Measurements from ENCODE around the gene ZNF488.

The ZNF488 gene

DNA sequence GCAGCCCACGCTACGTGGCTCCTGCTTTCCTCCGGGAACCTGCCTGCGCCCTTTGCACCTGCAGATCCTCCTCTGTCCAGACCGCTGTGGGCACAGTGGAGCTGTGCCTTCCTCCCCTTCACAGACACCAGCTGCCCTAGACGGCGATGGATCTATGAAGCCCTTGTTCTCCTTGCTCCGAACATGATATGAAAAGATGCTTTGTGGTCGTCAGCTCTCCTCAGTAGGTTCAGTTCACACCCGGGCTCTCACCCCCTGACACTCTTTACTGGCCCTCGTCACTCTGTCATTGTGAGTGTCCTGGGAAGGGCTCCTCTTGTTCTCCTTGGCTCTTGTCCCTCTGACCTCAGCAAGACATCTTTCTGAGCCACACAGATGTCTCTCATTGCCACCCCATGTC is 4.2 kb downstream of the ZNF488 start:
- no peak overlapping the region for H3K4me3 Mint-ChIP-seq
- H3K9me3 Mint-ChIP-seq, result no peaks in the 10 kb centered on the region
- H3K27me3 Mint-ChIP-seq, result peaks cover 43% of the 10 kb centered on the region
- no peaks in the 10 kb centered on the region for H3K36me3 Mint-ChIP-seq
- no peak overlapping the region for H3K27ac Mint-ChIP-seq
- H3K4me1 Mint-ChIP-seq, result peaks cover 13% of the 10 kb centered on the region

DNA sequence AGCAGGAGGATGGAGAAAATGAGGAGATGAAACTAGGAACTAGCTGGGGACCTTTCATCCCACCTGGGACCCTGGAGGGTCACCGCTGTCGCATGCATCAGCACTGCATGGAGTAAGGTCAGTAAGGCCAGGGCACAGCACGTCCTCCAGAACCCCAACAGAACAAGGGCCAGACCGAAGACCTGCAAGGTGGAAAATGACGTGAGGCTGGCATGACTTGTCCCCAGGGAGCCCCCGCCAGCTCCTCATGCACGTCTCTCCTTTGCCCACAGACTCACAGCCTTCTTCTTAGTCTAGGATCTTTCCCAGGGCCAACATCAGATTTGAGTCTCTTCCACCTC is 4.7 kb downstream of the ZNF488 start:
- no peak overlapping the region for H3K4me3 Mint-ChIP-seq
- no peaks in the 10 kb centered on the region for H3K36me3 Mint-ChIP-seq
- H3K27ac Mint-ChIP-seq, result no peak overlapping the region
- H3K4me1 Mint-ChIP-seq, result peaks cover 11% of the 10 kb centered on the region
- no peaks in the 10 kb centered on the region for H3K9me3 Mint-ChIP-seq
- peaks cover 41% of the 10 kb centered on the region for H3K27me3 Mint-ChIP-seq

DNA sequence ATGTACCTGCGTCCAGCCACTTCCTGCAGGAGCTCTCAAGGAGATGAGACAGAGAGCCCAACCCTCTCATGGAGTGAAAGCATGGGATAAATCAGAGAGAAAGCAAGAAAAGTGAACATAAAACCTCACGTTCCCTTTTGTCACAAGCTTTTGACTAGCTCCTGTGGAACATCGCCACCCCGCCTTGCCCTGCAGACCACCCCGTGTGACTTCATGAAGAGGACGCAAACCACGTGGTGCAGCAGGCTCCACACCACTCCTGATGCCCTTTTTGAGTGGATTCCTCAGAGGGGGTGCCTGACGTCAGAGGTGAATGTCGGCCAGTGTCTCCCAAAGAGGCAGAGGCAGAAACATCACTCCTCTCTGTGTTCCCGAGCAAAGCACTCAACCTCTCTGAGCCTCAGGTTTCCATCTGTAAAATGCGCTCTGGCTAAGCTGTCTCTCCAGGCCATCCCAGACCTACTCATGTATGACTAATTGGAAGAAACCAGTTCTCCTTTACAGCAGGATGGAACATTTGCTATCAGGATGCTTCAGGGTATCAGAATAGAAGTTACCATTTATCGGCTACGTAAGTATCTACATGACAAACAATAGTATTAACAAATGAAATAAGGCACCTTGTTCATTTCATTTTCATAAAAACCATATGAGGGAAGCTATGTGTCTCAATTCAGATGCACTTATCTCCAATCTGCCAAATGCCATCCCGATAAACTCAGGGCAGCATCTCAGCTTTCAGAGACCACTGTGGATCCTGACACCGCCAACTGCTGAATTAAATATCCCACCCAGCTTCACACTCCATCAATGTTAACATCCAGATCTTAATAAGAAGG is 5.3 kb downstream of the ZNF488 start:
- H3K27me3 Mint-ChIP-seq, result peaks cover 40% of the 10 kb centered on the region
- no peaks in the 10 kb centered on the region for H3K36me3 Mint-ChIP-seq
- H3K4me3 Mint-ChIP-seq, result no peak overlapping the region
- peaks cover 8% of the 10 kb centered on the region for H3K4me1 Mint-ChIP-seq
- no peak overlapping the region for H3K27ac Mint-ChIP-seq
- H3K9me3 Mint-ChIP-seq, result no peaks in the 10 kb centered on the region

DNA sequence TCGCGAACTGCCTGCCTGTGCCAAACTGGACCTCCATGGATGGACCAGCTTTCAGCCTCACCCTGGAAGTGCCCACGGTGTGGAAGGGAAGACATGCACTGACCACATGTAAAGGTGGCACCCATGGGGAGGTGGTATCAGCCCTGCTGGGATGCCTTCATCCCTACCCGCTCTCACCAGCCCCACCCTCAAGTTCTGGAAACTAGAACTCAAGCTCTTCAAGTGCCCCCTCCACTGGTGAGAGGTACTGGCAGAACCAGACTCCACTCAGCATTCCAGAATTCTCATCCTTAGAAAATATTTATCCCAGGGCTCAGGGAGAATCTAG is 5.9 kb downstream of the ZNF488 start:
- Mint-ChIP-seq H3K4me1 (peaks cover 3% of the 10 kb centered on the region), H3K27me3 (peaks cover 35% of the 10 kb centered on the region), H3K27ac (no peak overlapping the region), H3K36me3 (no peaks in the 10 kb centered on the region), H3K9me3 (no peaks in the 10 kb centered on the region), H3K4me3 (no peak overlapping the region)

DNA sequence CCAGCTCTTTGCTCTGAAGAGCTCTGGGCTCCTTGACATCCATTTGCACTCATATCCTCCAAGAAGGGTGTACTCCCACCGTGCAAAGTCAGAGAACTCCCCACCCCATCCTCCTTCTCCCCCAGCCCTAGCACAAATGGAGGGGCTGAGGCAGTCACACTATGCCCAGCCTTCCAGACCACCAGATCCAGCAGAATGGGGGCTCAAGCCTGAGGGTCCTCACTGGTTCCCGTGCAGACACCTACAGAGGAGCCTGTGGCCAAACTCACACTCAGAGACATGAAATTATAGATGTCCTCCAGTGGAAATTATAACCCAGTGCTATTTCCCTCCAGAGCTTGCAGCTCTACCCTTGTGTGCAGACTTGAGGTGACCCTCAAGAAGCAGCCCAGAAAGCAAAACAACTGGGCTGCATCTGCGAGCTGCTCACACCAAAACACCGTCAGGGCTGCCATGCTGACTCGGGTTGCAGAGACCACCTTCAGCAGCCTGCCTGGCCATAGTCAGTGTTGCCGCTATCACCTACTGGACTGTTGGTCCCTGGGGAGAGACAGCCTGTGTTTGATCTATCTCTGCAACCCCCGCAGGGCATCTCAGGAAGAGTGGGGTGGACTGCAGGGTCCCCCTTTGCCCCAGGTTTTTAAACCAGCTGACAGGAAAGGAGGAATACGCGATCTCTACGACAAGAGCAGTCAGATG is 7.4 kb downstream of the ZNF488 start:
- Mint-ChIP-seq H3K36me3 (no peaks in the 10 kb centered on the region), H3K9me3 (no peaks in the 10 kb centered on the region), H3K4me1 (peaks cover 3% of the 10 kb centered on the region), H3K4me3 (no peak overlapping the region), H3K27me3 (peaks cover 33% of the 10 kb centered on the region), H3K27ac (no peak overlapping the region)

DNA sequence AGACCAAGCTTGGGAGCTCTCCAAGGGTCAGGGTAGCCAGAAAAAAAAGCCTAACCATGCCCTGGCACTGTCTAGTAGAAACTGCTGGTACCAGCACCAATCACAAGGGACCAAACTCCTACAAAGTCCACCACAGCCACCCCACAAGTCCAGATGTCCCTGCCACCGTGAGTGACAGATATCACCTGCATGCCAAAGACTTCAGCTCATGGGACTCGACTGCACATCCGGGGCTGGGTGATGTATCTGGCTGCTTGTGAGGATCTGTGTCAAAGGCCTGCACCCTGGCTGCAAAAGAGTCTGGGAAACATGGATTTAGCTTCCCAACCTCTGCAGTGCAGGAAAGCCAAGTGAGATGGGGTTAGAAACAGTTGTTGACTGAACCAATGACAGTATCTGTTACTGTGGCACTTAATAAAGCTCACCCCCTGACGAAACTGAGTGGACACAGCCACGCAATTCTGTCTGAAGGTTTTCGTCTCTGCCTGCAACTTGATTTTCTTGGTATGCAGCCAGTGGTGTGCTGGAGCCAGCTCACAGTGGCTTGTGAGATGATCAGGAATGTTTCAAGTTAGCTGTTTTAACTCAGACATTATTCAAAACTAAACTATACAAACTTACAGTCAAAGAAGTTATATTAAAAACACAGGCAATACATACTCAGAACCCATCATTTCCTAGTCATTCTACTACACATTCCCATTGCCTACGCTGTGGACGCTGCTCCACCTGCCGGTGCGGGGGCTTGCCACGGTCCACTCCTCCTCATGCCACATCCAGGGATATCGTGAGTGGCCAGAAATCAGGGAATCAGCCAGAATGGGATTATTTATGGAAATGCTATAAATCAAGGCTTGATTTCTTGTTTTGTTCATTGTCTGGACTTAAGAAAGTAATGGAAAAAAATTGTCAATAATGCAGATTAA is 9.2 kb downstream of the ZNF488 start:
- no peaks in the 10 kb centered on the region for H3K36me3 Mint-ChIP-seq
- H3K27me3 Mint-ChIP-seq, result peaks cover 25% of the 10 kb centered on the region
- no peak overlapping the region for H3K27ac Mint-ChIP-seq
- peaks cover 3% of the 10 kb centered on the region for H3K4me1 Mint-ChIP-seq
- no peak overlapping the region for H3K4me3 Mint-ChIP-seq
- no peaks in the 10 kb centered on the region for H3K9me3 Mint-ChIP-seq

DNA sequence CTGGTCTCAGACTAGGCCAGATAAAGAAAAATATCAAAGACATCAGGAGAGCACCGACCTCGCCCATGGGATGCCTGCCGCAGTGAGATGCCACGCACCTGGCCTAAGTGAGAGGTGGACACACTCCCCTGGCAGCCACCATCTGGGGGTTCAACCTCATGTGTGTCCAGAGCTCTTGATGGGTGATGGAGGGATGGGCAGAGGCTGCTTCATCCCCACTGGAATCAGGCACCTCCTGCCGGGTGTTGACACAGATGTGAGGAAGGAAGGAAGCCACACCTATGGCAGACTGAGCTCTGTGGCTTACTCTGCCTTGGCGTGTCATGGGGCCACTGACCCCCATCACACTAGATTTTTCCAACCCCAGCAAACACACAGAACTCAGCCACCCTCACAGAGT is 11.4 kb downstream of the ZNF488 start:
- Mint-ChIP-seq H3K4me3 (no peak overlapping the region), H3K27me3 (peaks cover 19% of the 10 kb centered on the region), H3K27ac (no peak overlapping the region), H3K36me3 (no peaks in the 10 kb centered on the region), H3K4me1 (peaks cover 3% of the 10 kb centered on the region), H3K9me3 (no peaks in the 10 kb centered on the region)

DNA sequence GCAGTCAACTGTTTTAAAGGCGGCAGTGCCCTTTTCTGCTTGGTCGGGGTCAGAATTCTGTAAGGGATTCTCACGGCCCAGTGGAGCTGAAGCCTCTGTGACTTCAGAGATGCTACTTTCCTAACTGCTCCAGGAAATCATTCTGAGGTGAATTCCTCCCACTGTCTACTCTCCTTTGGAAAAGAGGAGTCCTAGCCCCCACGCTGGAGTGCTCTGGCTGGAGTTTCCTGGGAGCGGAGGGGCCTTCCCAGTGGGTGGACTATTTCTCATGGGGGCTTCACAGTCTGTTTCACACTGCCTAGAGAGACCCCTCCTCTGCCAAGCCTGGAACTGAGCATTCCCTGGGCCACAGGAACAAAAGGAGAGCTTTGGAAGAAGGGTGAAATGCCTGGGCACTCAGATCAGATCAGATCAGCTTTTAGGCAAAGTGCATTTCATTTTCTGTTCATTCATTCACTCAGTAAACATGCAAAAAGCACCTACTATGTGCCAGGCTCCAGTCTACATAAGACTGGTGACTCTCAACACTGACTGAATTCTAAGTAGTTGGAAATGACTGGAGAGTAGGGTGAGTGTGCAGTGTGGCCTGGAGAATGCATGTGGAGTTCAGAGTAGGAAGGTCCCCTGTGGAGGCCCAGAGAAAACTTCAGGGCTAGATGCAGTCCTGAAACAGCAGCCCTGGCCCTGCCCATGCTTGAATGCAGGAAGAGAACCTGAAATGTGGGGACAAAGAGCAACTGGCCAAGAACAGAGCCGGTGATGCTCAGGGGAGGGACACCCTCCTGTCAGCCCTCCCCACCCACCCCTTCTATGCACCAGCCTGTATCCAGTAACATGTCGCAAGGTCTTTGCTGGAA is 12.2 kb downstream of the ZNF488 start:
- Mint-ChIP-seq H3K9me3 (no peaks in the 10 kb centered on the region), H3K36me3 (no peaks in the 10 kb centered on the region), H3K27me3 (peaks cover 14% of the 10 kb centered on the region), H3K4me1 (no peaks in the 10 kb centered on the region), H3K4me3 (no peak overlapping the region), H3K27ac (no peak overlapping the region)

DNA sequence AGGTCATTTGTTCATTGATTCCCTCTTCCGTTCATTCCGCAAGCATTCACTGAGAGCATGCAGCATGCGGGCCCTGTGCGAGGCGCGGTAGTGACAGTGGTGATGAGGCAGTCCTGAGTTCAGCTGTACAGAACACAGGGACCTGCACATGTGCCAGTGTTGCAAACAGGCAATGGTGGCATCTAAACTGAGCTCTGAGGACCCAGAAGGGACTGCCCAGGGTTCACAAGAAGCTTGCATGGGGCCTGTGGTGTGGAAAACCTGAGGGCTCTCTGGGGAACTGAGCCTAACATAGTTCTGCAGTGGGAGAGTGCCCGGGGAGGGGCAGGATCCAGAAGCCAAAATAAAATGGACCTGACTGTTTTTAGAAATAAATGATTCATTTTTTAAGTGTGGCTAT is 13.2 kb downstream of the ZNF488 start:
- no peak overlapping the region for H3K27ac Mint-ChIP-seq
- H3K4me3 Mint-ChIP-seq, result no peak overlapping the region
- H3K4me1 Mint-ChIP-seq, result no peaks in the 10 kb centered on the region
- peaks cover 6% of the 10 kb centered on the region for H3K27me3 Mint-ChIP-seq
- H3K36me3 Mint-ChIP-seq, result no peaks in the 10 kb centered on the region
- no peaks in the 10 kb centered on the region for H3K9me3 Mint-ChIP-seq

DNA sequence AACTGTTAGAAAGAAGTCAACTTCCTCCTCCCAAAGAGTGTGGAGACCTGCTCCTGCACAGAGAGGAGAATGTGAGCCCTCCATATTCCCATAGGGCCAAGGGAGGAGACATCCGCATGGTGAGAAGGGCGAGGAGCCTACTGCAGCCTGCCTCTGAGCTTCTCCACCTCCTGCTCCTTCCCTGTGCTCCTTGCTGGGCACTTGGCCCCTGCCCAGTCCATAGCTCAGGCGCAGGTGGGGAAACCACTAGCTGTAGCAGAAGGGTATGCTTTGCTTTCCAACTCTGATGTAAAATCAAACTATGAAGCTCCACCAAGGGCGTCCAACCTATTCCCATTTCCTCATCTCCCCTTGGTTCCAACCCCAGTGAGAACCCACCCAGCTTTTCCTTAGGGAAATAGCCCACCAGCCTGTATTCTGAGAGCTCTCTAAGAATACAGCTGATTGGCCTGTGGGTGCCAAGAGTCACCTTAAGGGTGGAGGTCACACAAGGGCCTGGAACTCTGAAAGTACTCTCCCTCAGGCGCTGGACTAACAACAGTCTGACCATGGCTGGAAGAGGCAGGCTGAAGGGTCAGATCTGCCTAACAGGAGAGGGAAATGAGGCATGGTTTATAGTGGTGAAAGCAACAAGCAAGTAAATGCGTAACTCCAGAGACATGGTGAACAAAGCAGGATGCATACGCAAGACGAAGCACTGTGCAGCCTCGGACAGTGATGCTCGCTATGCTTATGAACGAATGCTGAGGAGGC is 13.9 kb downstream of the ZNF488 start:
- Mint-ChIP-seq H3K27ac (no peak overlapping the region), H3K36me3 (no peaks in the 10 kb centered on the region), H3K9me3 (no peaks in the 10 kb centered on the region), H3K27me3 (peaks cover under 1% of the 10 kb centered on the region), H3K4me1 (no peaks in the 10 kb centered on the region), H3K4me3 (no peak overlapping the region)

DNA sequence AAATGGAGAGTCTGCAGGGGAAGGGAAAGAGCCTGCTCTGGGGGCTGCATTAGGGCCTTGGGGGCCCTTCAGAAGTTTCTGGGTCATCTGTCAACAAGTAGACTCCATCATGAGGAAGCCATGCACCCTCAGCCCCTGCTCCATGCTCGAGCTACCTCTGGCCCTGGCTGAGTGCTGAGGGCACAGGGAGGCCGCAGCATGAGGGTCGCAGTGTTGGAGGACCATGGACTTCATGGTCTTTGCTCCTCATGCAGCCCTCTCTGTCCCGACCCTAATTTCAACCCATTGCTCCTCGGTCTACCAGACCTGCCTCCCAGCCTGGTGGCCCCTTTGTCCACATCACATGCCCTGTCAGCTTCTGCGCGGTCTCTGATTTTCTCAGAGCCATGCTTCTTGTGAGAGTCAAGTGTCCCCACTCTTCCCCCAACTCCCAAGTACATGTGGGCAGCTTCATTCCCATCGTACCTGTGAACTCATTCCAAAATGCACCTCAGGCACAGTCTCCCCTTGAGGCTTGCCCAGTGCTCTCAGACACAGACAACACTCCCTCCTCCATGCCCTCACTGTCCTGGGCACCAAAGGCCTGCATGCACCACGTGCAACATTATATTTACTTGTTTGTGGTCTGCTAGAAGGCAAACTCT is 14.7 kb downstream of the ZNF488 start:
- Mint-ChIP-seq H3K4me3 (no peak overlapping the region), H3K27ac (no peak overlapping the region), H3K9me3 (no peaks in the 10 kb centered on the region), H3K4me1 (no peaks in the 10 kb centered on the region), H3K36me3 (no peaks in the 10 kb centered on the region), H3K27me3 (no peaks in the 10 kb centered on the region)

DNA sequence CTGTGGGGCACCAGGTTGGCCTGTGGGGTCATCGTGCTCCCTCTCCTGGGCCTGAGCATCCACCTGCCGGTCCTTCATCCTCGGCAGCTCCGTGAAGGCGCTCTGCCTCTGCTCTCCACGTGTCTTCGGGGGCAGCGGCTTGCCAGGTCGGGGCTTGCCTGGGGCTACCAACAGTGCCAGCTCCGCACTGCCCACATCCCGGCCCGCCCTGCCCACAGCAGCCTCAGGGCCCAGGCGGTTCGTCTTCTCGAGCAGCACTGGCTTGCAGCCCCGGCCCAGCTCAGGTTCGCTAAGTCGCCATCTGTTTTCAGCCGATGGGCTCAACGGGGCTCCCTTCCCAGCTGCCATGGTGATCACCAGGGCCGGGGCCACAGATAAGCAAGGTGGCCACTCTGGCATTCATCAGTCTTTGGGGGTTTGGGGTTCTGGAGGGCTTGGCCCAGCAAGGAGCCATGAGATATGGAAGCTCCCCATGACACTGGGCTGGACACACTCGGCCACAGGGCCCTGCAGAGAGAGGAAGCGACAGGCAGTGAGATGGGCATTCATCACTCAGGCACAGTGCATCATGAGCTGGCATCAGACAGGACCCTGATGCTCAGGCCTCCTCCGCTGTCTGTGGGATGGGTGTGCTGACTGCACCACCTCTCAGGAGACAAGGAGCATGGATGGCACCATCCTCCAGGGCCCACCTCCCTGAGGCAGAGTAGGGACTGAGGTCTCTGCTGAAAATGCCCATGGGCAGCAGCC is 15.5 kb downstream of the ZNF488 start:
- no peak overlapping the region for H3K27ac Mint-ChIP-seq
- H3K4me3 Mint-ChIP-seq, result no peak overlapping the region
- no peaks in the 10 kb centered on the region for H3K9me3 Mint-ChIP-seq
- no peaks in the 10 kb centered on the region for H3K36me3 Mint-ChIP-seq
- no peaks in the 10 kb centered on the region for H3K27me3 Mint-ChIP-seq
- H3K4me1 Mint-ChIP-seq, result no peaks in the 10 kb centered on the region

DNA sequence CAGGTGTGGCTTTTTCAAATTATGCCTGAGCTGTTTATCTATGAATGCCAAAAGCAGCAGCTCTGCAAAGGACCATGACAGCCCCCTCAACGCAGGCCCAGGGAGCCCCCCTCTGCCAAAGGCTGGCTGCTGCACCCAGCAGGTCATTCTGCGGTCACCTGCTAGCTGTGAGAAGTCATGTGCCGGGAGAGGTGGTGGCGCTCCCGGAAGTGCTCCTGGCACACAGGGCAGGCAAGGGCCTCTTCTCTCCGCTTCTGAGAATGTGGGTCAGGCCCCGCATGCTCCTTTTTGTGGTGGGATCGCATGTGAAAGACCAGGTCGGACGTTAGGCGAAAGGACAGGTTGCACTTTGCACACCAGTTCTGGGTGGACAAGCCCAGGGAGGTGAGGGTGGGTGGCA is 16.4 kb downstream of the ZNF488 start:
- no peaks in the 10 kb centered on the region for H3K27me3 Mint-ChIP-seq
- no peaks in the 10 kb centered on the region for H3K4me1 Mint-ChIP-seq
- no peaks in the 10 kb centered on the region for H3K36me3 Mint-ChIP-seq
- H3K4me3 Mint-ChIP-seq, result no peak overlapping the region
- H3K9me3 Mint-ChIP-seq, result no peaks in the 10 kb centered on the region
- H3K27ac Mint-ChIP-seq, result no peak overlapping the region

All from activated naive CD4-positive, alpha-beta T cell treated with anti-CD3 and anti-CD28 coated beads, Interleukin-2, amount 50 U/mL, for 24 hours (primary cell).